Measurements from ENCODE around the gene EDN1.

The EDN1 gene

GRCh38 chr6:12331474-12331873 is 41.3 kb downstream of the EDN1 start:
- no peak for TF ChIP-seq CTCF (IDR thresholded peaks at IDR 0.05)

GRCh38 chr6:12331951-12332749 is 42.0 kb downstream of the EDN1 start:
- no peak for TF ChIP-seq CTCF (IDR thresholded peaks at IDR 0.05)

GRCh38 chr6:12333128-12333527 is 43.0 kb downstream of the EDN1 start:
- no peak for TF ChIP-seq CTCF (IDR thresholded peaks at IDR 0.05)

- TF ChIP-seq CTCF (IDR thresholded peaks at IDR 0.05), result no peak
Measured at GRCh38 chr6:12334526-12335130, 44.5 kb downstream of the EDN1 start.

- no peak for TF ChIP-seq CTCF (IDR thresholded peaks at IDR 0.05)
Measured at GRCh38 chr6:12335131-12335527, 45.0 kb downstream of the EDN1 start.

- no peak for TF ChIP-seq CTCF (IDR thresholded peaks at IDR 0.05)
Measured at GRCh38 chr6:12335717-12336116, 45.6 kb downstream of the EDN1 start.

GRCh38 chr6:12336121-12336971 is 46.2 kb downstream of the EDN1 start:
- TF ChIP-seq CTCF (IDR thresholded peaks at IDR 0.05), result no peak
